NK-92 (cell line): ENCODE measurements around the gene COL5A3.
"Not testable (repeated sequence)": the region's sequence is repeated elsewhere in the genome, so short reads cannot be mapped to it uniquely, and the experiment has no call there.

Experiments
- DNase-seq: peaks from one replicate; lab custom pipeline; 2025; ENCODE audit not compliant: unreplicated experiment; lab: John Stamatoyannopoulos, UW

The COL5A3 gene

GRCh38 chr19:10010247-10010691 lies at the start of gene COL5A3:
TSS of gene COL5A3 (minus strand) at chr19:10010504. CDS start at chr19:10010385, 119 bp downstream.
- DNase-seq = no peak

DNA sequence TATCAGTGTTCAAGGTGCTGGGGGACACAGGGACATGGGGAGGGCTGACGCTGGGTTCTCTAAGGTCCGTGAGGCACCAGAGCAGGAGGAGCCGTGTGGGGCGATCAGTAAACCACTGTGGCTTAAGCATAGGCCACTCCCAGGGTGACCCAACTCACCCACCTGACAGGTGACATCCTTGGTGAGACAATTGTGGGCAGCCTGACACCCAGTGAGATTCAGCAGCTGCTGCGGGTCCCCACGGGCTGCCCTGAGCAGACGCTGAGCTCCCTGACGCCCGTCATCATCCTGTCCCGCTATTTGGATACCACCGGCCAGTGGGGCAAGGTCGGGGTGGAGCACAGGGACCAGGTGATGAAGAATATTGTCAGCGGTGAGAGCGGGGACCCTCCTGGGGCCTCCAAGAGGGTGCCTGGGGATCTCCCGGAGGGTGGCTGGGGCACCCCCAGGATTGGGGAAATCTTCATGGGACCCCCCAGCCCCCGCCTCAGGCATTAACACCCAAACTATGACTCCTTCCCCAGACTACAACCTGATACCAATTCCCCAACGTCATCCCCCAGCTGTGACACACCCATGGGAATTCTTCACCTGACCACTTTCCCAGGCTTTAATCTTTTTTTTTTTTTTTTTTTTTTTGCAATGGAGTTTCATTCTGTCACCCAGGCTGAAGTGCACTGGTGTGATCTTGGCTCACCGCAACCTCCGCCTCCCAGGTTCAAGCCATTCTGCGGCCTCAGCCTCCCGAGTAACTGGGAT lies 42.5 kb upstream of the COL5A3 start:
- no peak for DNase-seq

DNA sequence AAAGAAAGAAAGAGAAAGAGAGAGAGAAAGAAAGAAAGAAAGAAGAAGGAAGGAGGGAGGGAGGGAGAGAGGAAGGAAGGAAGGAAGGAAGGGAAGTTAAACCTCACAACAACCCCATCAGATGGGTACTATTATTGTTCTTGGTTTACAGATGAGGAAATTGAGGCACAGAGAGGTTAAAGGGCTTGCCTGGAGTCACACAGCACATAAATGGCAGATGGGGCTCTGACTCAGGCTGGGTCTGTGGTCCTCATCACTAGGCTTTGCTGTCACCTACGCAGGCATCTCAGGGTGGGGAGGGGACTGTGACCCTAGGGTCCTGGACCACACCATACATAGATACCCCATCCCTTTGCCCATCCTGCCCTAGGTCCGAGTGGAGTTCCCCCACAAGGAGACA lies 39.3 kb upstream of the COL5A3 start:
- no peak for DNase-seq

DNA sequence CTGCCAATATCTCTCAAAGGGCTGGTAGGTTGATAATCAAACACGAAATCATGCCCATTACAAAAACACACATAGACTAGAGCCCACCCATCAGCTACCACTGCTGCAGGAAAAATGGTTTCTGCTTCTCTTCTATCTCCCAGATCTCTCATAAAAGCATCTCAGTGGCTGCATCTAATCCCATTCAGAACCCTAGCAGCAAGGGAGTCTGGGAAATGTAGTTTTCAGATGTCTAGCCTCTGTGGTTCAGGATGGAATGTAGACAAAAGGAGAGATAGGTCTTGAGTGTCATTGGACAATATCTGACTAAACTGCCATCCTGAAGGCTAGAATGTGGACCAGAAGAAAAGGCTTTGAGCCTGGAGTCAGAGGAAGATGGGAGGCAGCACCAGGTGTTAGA lies 35.1 kb upstream of the COL5A3 start:
- DNase-seq = no peak

DNA sequence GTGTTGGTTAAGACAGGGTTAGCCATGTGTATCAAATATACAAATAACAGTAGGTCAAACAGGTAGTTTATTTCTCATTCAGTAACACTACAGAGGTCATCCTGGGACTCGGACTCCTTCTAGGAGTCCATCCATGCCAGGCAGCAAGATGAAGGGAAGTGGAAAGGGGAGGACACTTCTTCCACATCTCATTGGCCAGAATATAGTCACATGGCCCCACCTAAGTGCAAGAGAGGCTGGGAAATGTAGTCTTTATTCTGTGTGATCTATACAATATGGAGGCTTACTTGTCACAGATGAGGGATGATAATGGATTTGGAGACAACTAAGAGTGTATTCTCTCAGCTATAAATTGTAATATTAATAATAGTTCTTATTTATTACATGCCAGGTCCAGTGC lies 34.1 kb upstream of the COL5A3 start:
- DNase-seq = no peak

- DNase-seq = no peak
Measured at GRCh38 chr19:10043286-10043927, 33.1 kb upstream of the COL5A3 start.

DNA sequence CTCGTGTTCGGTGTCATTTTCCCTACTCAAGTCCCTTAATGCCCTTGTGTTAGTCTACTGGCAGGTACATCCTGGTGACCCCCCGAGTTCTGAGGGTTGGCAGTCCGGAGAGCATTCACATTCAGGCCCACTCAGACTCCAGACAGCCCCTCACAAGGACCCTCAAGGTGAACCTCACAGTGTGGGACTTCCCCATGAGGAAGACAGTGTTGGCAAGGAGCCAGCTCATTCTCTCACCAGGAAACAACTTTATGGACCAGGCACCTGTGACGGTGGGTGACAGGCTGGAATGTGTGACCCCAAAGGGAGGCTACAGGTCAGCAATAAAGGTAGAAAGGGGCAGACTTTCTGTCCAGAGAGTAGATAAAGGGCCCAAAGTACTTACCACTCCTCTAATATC lies 27.5 kb upstream of the COL5A3 start:
- no peak for DNase-seq

DNA sequence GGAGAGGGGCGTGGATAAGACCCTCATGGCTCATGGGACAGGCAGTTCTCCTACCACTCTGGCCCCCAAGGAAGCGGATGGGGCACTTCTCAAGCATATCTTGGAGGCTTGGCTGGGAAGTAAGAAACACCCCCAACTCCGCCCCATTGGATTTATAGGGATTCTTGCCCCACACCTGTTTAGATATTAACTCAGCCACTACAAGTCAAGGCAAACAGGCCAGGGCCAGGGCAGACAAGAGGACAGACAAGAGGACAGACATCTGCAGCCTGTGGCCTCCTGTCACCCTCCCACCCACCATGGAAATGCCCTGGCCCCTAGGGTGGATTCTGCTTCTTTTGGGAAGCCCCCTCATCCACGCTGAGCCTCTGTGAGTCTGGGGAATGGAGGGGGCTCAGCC lies 27.1 kb upstream of the COL5A3 start:
- no peak for DNase-seq

DNA sequence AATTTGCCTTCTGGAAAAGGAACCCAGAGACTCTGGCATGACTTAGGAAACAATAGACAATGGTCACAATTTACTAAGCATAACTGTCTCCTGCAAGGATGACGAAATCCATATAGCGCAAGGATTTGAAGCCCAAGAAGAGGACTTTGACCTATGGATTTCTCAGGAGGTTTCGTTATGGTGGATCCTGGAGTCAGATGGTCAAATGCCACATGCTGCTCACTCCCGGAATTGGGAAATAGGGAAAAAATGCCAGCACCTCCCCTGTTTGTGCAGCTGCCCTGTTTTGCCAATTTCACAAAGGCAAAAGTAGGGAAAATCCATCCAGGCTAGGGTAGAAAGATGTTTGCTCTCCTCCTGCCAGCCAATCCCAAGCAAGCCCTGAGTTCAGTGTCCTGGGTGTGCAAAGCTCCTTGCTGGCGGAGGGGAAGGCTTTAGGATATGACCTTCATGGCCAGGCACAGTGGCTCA lies 26.3 kb upstream of the COL5A3 start:
- DNase-seq = no peak

DNA sequence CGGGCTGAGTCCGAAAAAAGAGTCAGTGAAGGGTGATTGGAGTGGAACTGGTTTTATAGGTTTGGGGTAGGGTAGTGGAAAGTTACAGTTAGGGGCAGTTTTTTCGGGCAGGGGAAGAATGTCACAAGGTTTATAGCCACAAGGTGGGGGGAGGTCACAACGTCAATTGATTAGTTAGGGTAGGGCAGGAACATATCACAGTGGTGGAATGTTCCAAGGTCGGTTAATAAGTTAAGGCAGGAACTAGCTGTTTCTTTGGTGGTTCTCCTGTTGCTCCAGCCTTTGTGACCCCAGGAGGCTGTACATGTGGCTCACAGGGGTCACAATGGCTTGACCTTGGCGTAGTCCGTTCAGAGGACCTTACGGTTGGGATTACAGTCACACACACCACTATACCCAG lies 23.3 kb upstream of the COL5A3 start:
- DNase-seq = no peak

- no peak for DNase-seq
Measured at GRCh38 chr19:10027158-10027997, 17.1 kb upstream of the COL5A3 start.

- no peak for DNase-seq
Measured at GRCh38 chr19:10026744-10027143, 16.4 kb upstream of the COL5A3 start.

GRCh38 chr19:10023096-10023495 lies 12.8 kb upstream of the COL5A3 start:
- DNase-seq = not testable (repeated sequence)

DNA sequence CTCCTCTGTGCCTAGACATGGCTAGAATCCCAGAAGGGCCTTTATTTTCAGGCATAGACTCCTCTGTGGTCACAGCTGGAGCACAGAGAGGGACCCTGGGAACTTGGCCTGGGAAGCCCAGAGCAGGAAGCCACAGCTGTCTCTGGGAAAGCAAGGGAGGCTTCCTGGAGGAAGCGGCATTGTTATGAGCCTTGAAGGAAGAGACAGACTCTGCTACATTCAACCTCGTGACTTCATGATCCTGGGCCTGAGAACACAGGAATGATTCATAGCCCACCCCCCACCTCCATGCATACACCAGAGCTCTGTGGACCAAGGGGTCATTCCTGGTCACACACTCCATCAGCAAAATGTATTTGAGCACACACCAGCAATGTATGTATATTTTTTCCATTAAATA lies 11.6 kb upstream of the COL5A3 start:
- no peak for DNase-seq

GRCh38 chr19:10021446-10021845 lies 11.1 kb upstream of the COL5A3 start:
- no peak for DNase-seq

GRCh38 chr19:10020851-10021250 lies 10.5 kb upstream of the COL5A3 start:
- no peak for DNase-seq

GRCh38 chr19:10019246-10019645 lies 8.9 kb upstream of the COL5A3 start:
- no peak for DNase-seq

DNA sequence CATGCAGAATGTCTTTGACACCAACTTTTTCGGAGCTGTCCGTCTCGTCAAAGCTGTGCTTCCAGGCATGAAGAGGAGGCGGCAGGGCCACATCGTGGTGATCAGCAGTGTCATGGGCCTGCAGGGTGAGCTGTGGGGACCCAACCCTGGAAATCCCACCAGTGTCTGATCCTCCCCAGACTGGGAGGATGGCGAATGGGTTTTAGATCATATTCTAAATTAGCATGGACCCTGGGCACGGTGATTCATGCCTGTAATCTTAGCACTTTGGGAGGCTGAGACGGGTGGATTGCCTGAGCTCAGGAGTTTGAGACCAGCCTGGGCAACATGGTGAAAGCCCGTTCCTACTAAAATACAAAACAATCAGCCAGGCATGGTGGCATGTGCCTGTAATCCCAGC lies 8.5 kb upstream of the COL5A3 start:
- DNase-seq = no peak

GRCh38 chr19:10018263-10018662 lies 8.0 kb upstream of the COL5A3 start:
- no peak for DNase-seq

DNA sequence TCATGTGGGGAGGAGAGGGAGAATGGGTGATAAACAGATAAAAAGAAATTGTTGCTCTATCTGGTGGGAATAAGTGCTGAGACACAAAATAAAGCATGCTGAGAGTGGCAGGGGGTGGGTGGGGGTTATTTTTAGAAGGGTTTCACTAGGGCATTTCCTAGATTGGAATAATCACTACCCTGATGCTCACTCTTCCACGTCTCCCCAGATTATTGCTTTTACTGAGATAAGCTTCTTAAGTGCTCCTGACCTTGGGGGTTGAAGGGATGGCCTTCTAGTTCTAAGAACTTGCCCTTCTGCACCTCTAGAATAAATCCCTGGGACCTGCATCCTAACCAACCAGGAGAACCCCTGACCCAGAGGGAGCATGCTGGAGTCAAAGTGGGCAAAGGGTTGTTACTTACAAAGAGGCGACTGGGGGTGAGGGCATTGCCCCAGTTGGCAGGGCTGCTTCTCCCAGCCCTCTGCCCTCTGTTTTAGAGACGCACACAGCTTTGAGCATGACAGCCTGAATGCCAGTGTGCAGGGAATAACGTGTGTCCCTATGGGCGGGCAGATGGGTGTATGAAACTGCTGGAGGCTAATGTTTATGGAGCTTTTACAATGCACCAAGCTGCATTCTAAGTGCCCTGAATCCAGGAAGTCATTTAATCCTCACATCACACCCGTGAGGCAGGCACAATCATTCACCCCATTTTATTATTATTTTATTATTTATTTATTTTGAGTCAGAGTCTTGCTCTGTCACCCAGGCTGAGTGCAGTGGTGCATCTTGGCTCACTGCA lies 3.7 kb upstream of the COL5A3 start:
- no peak for DNase-seq

GRCh38 chr19:10013316-10013715 lies 3.0 kb upstream of the COL5A3 start, which contains the start of gene RDH8:
TSS of gene RDH8 (plus strand) at chr19:10013483. CDS start at chr19:10013498, 15 bp downstream.
- DNase-seq = no peak
